HepG2 (cell line): Measurements from ENCODE around the gene SBNO2. TPM values are rescaled to one million over a fixed set of nuclear protein-coding genes. Genes with fewer than 3 reads are reported as not detected.
A peak's percentile ranks its signal among the peaks of the same experiment; 100 is the strongest.

Experiments
- ATAC-seq: fragments of 200-7000 bp; cut with Tn5 transposase; 3 replicates; pipeline ENCODE4 v1.9.1; 2020; ENCODE audit warnings: mild to moderate bottlenecking, moderate library complexity
- BruUV-seq: library from RNA; stranded (reverse); fragments of 400-500 nt; replicated peaks from 2 replicates; lab custom pipeline; 2021; lab: Mats Ljungman, UMichigan
- CTCF ChIA-PET: fragments of 300-600 bp; formaldehyde crosslinking; extraction: SDS; loops from one replicate; lab custom pipeline; 2021; ENCODE audit warnings: low total read pairs, inconsistent platforms, low intra/inter-chr PET ratio; lab: Yijun Ruan, JAX
- POLR2A ChIA-PET: fragments of 350-600 bp; sonication (Branson Sonifier 250); formaldehyde crosslinking; loops from one replicate; lab custom pipeline; 2020; ENCODE audit warnings: antibody characterized with exemption, inconsistent platforms; lab: Yijun Ruan, JAX
- DNase-seq: peaks from one replicate; pipeline ENCODE4 v3.0.0-alpha.2; 2015; ENCODE audit warnings: low spot score
- FAIRE-seq: peaks from 3 replicates; lab custom pipeline; 2011; peaks lifted over from hg19 to GRCh38; lab: Jason Lieb, UNC
- H2AFZ ChIP-seq: one replicate; pipeline ENCODE4 v1.6.1; 2011; ENCODE audit warnings: low read length, inconsistent platforms
- H3K27ac ChIP-seq: fragments of 300-600 bp; 3 replicates; pipeline ENCODE4 v1.8.0; 2011; ENCODE audit warnings: mixed run types, mild to moderate bottlenecking, mixed read lengths, low read length, inconsistent platforms; ENCODE audit not compliant: insufficient read depth; ENCODE audit errors: extremely low read length
- H3K27me3 ChIP-seq, 2 experiments: fragments of 200-600 bp in 1 of 2; 2 replicates in 1 of 2; 3 replicates in 1 of 2; pipeline versions ENCODE4 v1.6.0 to v1.8.0; 2011; ENCODE audit warnings: low read length in 2 of 2, mild to moderate bottlenecking in 2 of 2, moderate library complexity in 2 of 2, inconsistent platforms in 1 of 2; ENCODE audit not compliant: insufficient read depth in 2 of 2, control insufficient read depth in 1 of 2
- H3K36me3 ChIP-seq, 2 experiments: fragments of 200-600 bp in 1 of 2; replicated peaks in 1 of 2; 2 replicates in 1 of 2; 3 replicates in 1 of 2; pipeline versions ENCODE4 v1.5.1 to v1.8.0; 2011; ENCODE audit warnings: low read length in 2 of 2, inconsistent platforms in 1 of 2; ENCODE audit not compliant: insufficient read depth in 2 of 2, control insufficient read depth in 1 of 2
- H3K4me1 ChIP-seq: 2 replicates; pipeline ENCODE4 v1.5.1; 2012; ENCODE audit warnings: low read length, inconsistent platforms; ENCODE audit not compliant: insufficient read depth
- H3K4me2 ChIP-seq: 2 replicates; pipeline ENCODE4 v1.6.0; 2011; ENCODE audit warnings: low read depth, low read length, inconsistent platforms
- H3K4me3 ChIP-seq, 3 experiments: fragments of 200-600 bp in 1 of 3; sonication (generic), shearing (Covaris generic) in 1 of 3; replicated peaks in 1 of 3; 2 replicates each; pipeline ENCODE4 v1.5.1; 2011 to 2016; ENCODE audit warnings: low read length in 3 of 3, inconsistent platforms in 2 of 3, low read depth in 2 of 3, mild to moderate bottlenecking in 2 of 3, control low read depth in 1 of 3, mixed read lengths in 1 of 3; ENCODE audit not compliant: insufficient read depth in 1 of 3
- H3K79me2 ChIP-seq: one replicate; pipeline ENCODE4 v1.6.1; 2011; ENCODE audit warnings: low read length, inconsistent platforms; ENCODE audit not compliant: insufficient read depth
- H3K9ac ChIP-seq: 2 replicates; pipeline ENCODE4 v1.6.0; 2011; ENCODE audit warnings: mild to moderate bottlenecking, low read depth, low read length, inconsistent platforms; ENCODE audit not compliant: insufficient read depth
- H3K9me3 ChIP-seq: 2 replicates; pipeline ENCODE4 v1.5.1; 2012; ENCODE audit warnings: mild to moderate bottlenecking, low read length
- H4K20me1 ChIP-seq: 2 replicates; pipeline ENCODE4 v1.6.0; 2011; ENCODE audit warnings: inconsistent platforms, mild to moderate bottlenecking, low read length, moderate library complexity; ENCODE audit not compliant: insufficient read depth
- AGO2 ChIP-seq: fragments of 200-400 bp; formaldehyde crosslinking; optimal IDR thresholded peaks from 2 replicates; pipeline ENCODE3; 2017; ENCODE audit warnings: mild to moderate bottlenecking, low read depth, low read length, moderate library complexity
- HNRNPL ChIP-seq: fragments of 200-400 bp; formaldehyde crosslinking; IDR thresholded peaks from 2 replicates; pipeline ENCODE4 v1.6.1; 2017; ENCODE audit warnings: mild to moderate bottlenecking, low read depth, low read length
- U2AF1 ChIP-seq: fragments of 200-400 bp; formaldehyde crosslinking; optimal IDR thresholded peaks from 2 replicates; pipeline ENCODE3; 2017; ENCODE audit warnings: mild to moderate bottlenecking, low read depth, low read length
- ZNF513 ChIP-seq: sonication (generic); formaldehyde crosslinking; conservative IDR thresholded peaks from 2 replicates; pipeline ENCODE4 v1.5.0; 2020; ENCODE audit warnings: missing genetic modification reagents
- ZNF775 ChIP-seq: sonication (generic); formaldehyde crosslinking; IDR thresholded peaks from 2 replicates; pipeline ENCODE4 v1.4.0; 2020; ENCODE audit warnings: missing genetic modification reagents, mild to moderate bottlenecking, moderate library complexity, borderline replicate concordance
- ZNF800 ChIP-seq: sonication (generic); formaldehyde crosslinking; IDR thresholded peaks from 2 replicates; pipeline ENCODE4 v1.4.0; 2020; ENCODE audit warnings: missing genetic modification reagents
- WGBS: methylation state at CpG from one replicate; pipeline ENCODE4 v1.1.6; 2017; ENCODE audit warnings: low lambda C conversion rate; 5-methylcytosine and 5-hydroxymethylcytosine counted together
- in situ Hi-C: cut with HindIII; loops from 2 replicates; pipeline ENCODE4 v1.10.0; 2017; ENCODE audit warnings: low pct_unique_long_range_greater_than_20kb; ENCODE audit not compliant: extremely low pct_ligation_motif_present
- intact Hi-C: fragments of 100-400 bp; cut with micrococcal nuclease; formaldehyde crosslinking; loops from one replicate; pipeline ENCODE4 v1.10.0; 2022; ENCODE audit not compliant: unreplicated experiment
- polyA plus RNA-seq, 8 experiments: library from polyadenylated mRNA; depleted of rRNA in 3 of 8; stranded (reverse) in 7 of 8; unstranded in 1 of 8; fragments of >200 nt; fragmentation: Illumina TruSeq in 4 of 8; extraction: Trizol in 4 of 8; gene quantifications; 2 replicates each; pipeline versions ENCODE4 v1.2.1 to v1.2.3, GENCODE V29; 2011 to 2016; ENCODE audit warnings: low read depth in 4 of 8, missing spikeins in 1 of 8, mixed read lengths in 1 of 8; ENCODE audit not compliant: insufficient read depth in 1 of 8
- total RNA-seq, 5 experiments: library from RNA; depleted of rRNA; stranded (reverse); fragments of >200 nt; fragmentation: Illumina TruSeq; extraction: Trizol; gene quantifications; 2 replicates each; pipeline ENCODE4 v1.2.3, GENCODE V29; 2016; ENCODE audit warnings: low read depth in 1 of 5

Gene SBNO2
- total and polyA plus RNA-seq, 2 of the 13 experiments (the other 11 are each of a cell fraction or from before 2014, with no cell fraction given), result 8.6 to 10.4 TPM

- ChIA-PET POLR2A (no interaction called here), CTCF (no interaction called here)
- no peak overlapping the region for H3K4me2 ChIP-seq
- no peaks in the 10 kb centered on the region for H3K9me3 ChIP-seq
- TF ChIP-seq AGO2, result peak; percentile 22
- TF ChIP-seq ZNF775 (CRISPR knock-in tag), result no peak
- TF ChIP-seq ZNF513 (CRISPR knock-in tag), result no peak
- TF ChIP-seq HNRNPL, result 0 out of 2 replicates have a peak, but pooled peaks have one; percentile 26
- no peak for TF ChIP-seq ZNF800 (CRISPR knock-in tag)
- TF ChIP-seq U2AF1, result no peak
- DNase-seq (no peak), ATAC-seq (no peak), FAIRE-seq (no peak)
- no peaks in the 10 kb centered on the region for H3K4me1 ChIP-seq
- H3K36me3 ChIP-seq, result peaks cover 23 to 45% of the 10 kb centered on the region in 2 experiments; a peak in 4 of 5 replicates
- no peak overlapping the region for H2AFZ ChIP-seq
- H3K79me2 ChIP-seq, result no peaks in the 10 kb centered on the region
- BruUV-seq, result no TSS peak
- in situ Hi-C loops, result loop anchor here (5.0 kb wide), 1 partner anchor 33 kb away; no protein-coding TSS in a partner anchor
- H3K4me3 ChIP-seq, result no peak overlapping the region
- no peak overlapping the region for H3K9ac ChIP-seq
- WGBS, result 97% methylated on average over 37 of the region's 50 CpGs
- H4K20me1 ChIP-seq, result no peaks in the 10 kb centered on the region
- intact Hi-C loops, result no loop called here
- H3K27ac ChIP-seq, result no peak overlapping the region
- no peaks in the 10 kb centered on the region; a peak in 1 of 5 replicates for H3K27me3 ChIP-seq
Observed at GRCh38 chr19:1119475-1120217, 54.4 kb downstream of the SBNO2 start.
